Fibroblast of pulmonary artery (primary cell): ENCODE results near the gene DUSP8.

Experiments
- DNase-seq: peaks from one replicate; pipeline ENCODE4 v3.0.0-alpha.2; 2010; ENCODE audit warnings: low read depth
- H3K4me3 ChIP-seq: replicated peaks from 2 replicates; pipeline ENCODE4 v1.5.1; 2011; ENCODE audit warnings: low read depth, mild to moderate bottlenecking, control low read depth, low read length, moderate library complexity
- TF ChIP-seq, protein P1 (sequence below): IDR thresholded peaks from 2 replicates; pipeline ENCODE4 v1.5.1; 2011; ENCODE audit warnings: mild to moderate bottlenecking, control low read depth, low read length, inconsistent platforms; ENCODE audit errors: missing control alignments

The DUSP8 gene

DNA sequence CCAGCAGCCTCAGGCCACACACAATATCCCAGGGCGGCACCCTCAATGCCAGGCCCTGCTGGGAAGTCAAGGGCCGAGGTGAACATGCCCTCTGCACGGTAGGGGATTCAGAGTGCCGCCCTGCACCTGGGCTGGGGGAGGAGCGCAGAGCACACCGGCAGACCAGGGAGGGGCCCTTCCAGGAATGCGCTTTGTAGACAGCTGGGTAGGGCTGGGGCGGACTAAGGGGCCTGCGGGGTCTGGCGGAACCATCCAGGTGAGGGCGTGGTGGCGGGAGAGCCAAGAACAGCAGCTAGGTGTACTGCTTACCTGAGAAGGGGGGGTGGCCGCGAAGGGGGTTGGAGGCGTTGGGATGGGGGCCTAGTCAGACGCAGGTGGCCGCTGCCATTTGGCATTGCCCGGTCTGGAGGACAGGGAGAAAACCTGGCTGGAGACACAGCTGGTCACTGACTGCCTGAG, 26.0 kb downstream of the DUSP8 start:
- no peak overlapping the region for H3K4me3 ChIP-seq
- TF ChIP-seq, protein P1, sequence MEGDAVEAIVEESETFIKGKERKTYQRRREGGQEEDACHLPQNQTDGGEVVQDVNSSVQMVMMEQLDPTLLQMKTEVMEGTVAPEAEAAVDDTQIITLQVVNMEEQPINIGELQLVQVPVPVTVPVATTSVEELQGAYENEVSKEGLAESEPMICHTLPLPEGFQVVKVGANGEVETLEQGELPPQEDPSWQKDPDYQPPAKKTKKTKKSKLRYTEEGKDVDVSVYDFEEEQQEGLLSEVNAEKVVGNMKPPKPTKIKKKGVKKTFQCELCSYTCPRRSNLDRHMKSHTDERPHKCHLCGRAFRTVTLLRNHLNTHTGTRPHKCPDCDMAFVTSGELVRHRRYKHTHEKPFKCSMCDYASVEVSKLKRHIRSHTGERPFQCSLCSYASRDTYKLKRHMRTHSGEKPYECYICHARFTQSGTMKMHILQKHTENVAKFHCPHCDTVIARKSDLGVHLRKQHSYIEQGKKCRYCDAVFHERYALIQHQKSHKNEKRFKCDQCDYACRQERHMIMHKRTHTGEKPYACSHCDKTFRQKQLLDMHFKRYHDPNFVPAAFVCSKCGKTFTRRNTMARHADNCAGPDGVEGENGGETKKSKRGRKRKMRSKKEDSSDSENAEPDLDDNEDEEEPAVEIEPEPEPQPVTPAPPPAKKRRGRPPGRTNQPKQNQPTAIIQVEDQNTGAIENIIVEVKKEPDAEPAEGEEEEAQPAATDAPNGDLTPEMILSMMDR, result no peak
- no peak for DNase-seq

GRCh38 chr11:1545432-1545831, 26.6 kb downstream of the DUSP8 start:
- TF ChIP-seq, protein P1, result no peak
- no peak overlapping the region for H3K4me3 ChIP-seq
- no peak for DNase-seq

- H3K4me3 ChIP-seq, result no peak overlapping the region
- TF ChIP-seq, protein P1, result no peak
- DNase-seq, result no peak
Measured at GRCh38 chr11:1544536-1544935, 27.5 kb downstream of the DUSP8 start.

DNA sequence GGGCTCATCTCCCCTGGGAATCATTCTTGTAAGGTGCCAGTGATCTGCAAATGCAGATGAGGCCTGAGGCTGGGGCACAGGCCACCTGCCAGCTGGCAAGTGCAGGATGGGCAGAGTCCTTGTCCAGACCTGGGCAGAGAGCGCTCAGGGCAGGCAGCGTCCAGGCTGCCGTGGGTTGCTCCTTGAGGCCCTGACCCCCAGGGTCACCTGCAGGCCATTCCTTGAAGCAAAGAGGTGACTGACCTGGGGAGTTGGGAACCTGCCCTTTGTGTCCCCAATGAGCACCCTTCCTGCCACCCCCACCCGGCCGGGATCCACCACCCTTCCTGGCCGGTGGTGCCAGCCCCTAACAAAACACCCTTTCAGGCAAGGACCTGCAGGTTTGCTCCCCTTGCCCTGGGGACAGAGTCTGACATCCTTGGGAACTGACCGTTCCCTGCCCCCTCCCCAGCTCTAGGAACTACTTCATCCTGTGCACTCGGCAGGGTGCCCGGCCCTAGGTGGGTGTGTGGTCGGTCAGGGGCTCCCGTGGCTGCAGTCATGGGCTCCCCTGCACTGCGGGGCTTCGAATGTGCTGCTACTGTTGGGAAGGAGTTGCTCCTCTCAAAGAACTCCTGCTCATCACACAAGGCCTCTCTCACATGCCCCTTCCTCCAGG, 28.3 kb downstream of the DUSP8 start:
- no peak for DNase-seq
- TF ChIP-seq, protein P1, result no peak
- H3K4me3 ChIP-seq, result no peak overlapping the region

- H3K4me3 ChIP-seq, result no peak overlapping the region
- no peak for DNase-seq
- TF ChIP-seq, protein P1, result no peak
Measured at GRCh38 chr11:1542267-1542666, 29.8 kb downstream of the DUSP8 start.

DNA sequence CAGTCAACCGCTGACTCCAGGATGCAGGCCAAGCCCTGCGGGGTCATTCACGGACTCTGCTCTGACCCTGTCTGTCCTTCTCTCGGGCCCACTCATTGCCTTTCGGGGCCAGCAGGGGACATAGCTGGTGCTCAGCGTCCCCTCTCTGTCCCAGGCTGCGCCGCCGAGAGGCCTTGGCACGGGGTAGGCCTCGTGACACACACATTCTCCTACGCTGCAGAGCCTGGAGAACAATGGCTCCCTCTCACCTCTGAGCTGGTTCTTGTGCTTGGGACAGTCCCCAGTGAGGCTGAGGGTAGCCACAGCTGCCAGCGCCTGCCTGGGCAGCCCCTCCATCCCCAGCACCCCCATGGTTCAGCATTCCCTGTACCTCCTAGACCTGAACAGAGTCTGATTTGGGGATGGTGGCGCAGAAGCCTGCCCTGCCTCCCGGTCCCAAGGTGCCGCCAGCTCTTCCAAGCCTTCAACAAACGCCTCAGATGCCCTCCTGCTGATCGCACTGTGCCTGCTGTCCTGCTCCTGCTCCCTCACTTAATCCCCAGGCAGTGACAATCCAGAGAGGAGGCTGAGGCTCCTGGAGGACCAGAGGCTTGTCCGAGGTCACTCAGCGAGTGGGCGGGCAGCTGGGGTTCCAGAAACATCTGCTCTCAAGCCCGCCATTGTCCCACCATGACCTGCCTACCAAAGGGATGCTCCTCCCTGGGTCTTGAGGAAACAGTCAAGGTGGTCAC, 30.4 kb downstream of the DUSP8 start:
- DNase-seq, result no peak
- TF ChIP-seq, protein P1, result no peak
- no peak overlapping the region for H3K4me3 ChIP-seq

- no peak for DNase-seq
- TF ChIP-seq, protein P1, result no peak
- no peak overlapping the region for H3K4me3 ChIP-seq
Measured at GRCh38 chr11:1540074-1540473, 32.0 kb downstream of the DUSP8 start.
